Skin of body (tissue), 2 donors: ENCODE data around the gene SMIM1. TPM values are rescaled to one million over a fixed set of nuclear protein-coding genes. Genes with fewer than 3 reads are reported as not detected.

Experiments
- DNase-seq: peaks from one replicate; lab custom pipeline; 2025; lab: John Stamatoyannopoulos, UW
- total RNA-seq: library from RNA; depleted of rRNA; stranded (reverse); fragments of >200 nt; gene quantifications from one replicate; pipeline ENCODE4 v1.2.3, GENCODE V29; 2014

SMIM1 gene
- total RNA-seq, 1 donor from 2014 or later, result 2.5 TPM

DNA sequence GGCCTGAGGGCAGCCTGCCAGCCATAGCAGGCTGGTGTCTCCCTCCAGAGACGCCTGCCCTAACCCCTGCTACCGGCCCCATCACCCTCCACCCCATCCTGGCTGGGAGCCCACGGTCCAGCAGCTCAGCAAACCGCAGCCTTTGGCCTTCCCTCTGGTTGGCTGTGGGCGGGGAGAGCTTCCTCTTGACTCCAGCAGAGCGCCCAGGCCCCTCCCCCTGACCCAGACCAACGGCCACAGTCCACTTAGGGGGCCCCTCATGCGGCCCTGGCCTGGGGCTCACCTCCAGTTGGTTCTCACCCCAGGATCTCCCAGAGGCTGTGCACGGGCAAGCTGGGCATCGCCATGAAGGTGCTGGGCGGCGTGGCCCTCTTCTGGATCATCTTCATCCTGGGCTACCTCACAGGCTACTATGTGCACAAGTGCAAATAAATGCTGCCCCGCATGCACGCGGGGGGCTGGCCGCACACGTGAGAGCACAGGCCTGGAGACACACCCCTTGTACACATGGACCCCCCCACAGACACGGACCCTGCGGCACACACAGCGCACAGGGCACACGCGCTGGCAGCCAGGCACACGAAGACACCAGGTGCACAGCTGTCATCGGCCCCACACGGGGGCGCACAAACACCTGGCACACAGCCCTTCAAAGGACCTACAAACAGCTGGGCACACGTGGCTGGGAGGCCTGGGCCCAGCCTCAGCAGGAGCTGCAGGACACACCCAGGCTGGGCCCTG is 3.1 kb downstream of the SMIM1 start:
- DNase-seq, result no peak

GRCh38 chr1:3776231-3776961 is 3.8 kb downstream of the SMIM1 start:
- no peak for DNase-seq

DNA sequence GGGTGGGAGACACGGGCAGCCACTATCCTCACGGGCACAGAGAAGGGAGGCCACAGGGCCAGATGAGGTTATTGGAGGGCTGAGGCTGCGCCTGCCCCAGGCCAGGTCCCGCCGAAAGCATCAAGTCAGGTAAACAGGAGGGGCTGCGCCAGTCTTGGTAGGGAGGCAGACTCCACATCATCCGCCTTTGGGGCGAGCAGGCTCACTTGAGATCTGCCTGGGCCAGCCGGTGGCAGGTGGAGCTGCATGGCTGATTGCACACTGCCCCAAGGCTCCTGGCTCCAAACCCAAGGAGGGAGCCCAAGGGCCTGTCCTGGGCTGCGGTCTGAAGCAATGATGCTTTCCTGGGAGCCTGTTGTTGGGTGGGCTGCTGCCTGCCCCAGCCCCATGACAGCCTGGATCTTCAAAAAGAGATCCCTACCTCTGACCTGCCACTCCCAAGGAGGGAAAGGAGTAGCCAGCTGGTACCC is 4.6 kb downstream of the SMIM1 start:
- DNase-seq, result no peak

DNA sequence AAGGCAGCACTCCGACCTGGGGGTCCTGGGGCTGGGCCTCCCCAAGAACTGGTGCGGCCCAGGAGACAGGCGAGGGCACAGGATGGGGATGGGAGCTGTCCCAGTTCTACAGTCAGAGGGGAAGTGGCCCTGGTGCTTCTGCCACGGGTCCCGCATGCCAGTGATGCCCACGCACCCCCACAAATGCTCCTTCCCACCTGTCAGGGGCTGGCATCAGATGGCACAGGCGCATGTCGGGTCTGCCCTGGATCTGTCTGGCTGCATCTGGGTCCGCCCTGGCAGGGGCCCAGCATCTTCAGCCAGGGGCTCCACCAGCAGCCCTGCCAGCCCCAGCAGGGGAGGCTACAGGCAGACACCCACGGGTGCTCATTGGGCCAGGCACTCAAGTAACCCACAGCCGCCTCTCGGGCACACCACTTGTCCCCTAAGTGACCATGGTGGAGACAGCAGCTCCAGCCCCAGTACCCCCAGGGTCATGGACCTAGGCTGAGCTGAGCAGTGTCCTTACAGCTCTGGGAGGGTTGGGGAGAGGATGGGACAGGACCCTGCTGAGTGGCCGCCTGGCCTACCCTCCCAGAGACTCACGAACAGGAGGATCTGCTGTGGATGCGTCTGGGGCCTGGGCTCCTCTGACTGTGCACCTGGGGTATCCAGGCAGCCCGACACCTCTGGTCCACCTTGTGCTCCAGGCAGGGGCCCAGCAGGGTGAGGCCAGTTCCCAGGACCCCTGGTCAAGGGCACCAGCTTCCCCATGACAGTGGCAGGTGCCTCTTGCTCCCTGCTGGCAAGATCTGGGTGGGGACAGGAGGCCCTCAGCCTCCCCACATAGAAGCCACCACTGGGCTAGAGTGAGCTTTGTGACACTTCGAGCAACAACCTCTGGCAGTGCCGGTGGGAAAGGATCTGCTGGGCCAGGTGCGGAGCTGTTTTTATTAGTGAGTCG is 5.4 kb downstream of the SMIM1 start:
- no peak for DNase-seq

GRCh38 chr1:3778590-3779264 is 6.2 kb downstream of the SMIM1 start:
- no peak for DNase-seq

DNA sequence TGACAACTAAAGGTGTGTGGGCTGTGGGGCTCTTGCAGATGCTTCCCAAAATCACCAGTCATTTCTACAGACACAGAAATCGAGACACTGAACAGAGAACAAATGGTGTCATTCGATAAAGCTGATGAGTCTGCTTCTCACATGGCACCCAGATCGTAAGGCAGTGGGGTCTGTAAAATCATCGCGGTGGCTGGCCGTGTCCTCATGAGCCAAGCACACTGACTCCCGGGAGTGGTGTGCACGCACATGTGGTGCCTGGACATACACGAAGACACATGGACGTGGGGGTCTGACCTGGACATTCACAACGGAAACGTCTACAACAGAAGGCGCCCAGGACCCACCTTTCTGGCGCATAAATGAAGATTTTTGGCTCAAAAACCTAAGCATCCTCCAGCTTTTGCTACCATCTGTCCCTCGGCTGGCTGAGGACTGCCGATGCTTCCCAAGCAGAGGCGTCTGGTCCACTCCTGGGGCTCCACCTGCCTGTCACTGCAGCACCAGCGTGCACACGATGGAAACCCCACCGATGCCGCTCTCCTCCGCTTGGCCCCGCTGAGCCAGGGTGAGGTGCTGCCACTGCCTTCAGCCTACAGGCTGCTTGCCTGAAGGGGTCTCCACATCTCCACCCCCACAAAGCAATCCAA is 6.8 kb downstream of the SMIM1 start:
- no peak for DNase-seq

DNA sequence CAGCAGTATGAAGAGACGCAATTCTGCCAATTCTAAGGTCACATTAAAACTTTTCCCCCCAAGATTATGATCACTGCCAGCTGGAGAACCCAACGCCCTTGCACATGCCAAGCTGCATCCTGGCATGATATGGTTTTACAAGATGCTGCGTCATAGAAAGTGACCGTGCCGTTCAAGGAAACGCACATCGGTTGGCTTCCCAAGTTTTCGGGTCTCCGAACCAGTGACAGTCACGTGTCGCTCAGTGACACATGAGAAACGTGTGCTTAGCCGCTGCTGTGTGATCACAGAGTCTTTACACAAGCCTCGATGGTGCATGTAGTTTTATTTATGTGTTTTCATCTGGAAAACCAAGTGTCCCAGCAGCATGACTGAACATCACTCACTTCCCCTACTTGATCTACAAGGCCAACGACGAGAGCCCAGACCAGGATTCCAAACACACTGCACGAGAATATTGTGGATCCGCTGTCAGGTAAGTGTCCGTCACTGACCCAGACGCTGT is 7.4 kb downstream of the SMIM1 start:
- no peak for DNase-seq

- DNase-seq, result no peak
These were observed 8.4 kb downstream of the SMIM1 start for GRCh38 chr1:3780901-3781300.

- no peak for DNase-seq
These were observed 11.3 kb downstream of the SMIM1 start for GRCh38 chr1:3783651-3784474.

DNA sequence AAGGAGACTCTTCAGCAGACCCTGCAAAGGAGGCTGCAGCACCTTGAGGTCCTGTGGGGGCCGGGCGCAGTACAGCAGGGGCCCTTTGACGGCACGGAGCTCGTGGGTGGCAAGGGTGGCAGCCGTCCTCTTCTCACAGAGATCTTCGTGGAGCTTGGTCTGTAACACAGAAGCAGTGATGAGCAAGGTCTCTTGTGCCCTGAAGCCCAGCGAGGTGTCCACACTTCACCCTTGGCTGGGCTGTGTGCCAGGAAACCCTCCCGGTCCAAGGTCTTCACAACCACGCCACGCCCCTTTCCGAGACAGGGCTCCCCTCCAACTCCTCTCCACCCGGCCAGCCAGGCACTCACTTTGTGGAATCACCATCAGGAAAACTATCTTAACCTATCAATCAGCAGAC is 12.5 kb downstream of the SMIM1 start:
- DNase-seq, result no peak

DNA sequence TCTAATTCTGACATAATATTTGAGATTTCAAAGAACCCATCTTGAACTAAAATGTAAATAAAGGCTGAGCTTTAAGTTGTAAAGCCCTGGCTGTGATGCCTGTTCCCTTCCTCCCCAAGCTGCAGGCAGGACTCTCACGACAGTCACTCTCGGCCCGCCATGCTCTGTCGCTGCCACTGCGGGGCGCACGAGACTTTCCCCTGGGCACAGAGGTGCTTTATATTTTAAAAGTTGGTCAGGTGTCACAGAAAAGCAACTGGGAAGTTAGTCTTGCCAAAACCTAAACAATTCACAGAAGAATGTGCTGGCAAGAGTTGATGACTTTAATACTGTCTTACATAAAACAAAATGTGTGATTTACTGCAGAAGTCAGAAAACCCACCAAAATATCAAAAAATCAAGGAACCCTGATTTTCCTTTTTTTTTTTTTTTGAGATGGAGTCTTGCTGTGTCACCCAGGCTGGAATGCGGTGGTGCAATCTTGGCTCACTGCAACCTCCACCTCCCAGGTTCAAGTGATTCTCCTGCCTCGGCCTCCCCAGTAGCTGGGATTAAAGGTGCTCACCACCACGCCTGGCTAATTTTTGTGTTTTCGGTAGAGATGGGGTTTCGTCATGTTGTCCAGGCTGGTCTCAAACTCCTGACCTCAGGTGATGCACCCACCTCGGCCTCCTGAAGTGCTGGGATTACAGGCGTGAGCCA is 13.1 kb downstream of the SMIM1 start:
- no peak for DNase-seq

DNA sequence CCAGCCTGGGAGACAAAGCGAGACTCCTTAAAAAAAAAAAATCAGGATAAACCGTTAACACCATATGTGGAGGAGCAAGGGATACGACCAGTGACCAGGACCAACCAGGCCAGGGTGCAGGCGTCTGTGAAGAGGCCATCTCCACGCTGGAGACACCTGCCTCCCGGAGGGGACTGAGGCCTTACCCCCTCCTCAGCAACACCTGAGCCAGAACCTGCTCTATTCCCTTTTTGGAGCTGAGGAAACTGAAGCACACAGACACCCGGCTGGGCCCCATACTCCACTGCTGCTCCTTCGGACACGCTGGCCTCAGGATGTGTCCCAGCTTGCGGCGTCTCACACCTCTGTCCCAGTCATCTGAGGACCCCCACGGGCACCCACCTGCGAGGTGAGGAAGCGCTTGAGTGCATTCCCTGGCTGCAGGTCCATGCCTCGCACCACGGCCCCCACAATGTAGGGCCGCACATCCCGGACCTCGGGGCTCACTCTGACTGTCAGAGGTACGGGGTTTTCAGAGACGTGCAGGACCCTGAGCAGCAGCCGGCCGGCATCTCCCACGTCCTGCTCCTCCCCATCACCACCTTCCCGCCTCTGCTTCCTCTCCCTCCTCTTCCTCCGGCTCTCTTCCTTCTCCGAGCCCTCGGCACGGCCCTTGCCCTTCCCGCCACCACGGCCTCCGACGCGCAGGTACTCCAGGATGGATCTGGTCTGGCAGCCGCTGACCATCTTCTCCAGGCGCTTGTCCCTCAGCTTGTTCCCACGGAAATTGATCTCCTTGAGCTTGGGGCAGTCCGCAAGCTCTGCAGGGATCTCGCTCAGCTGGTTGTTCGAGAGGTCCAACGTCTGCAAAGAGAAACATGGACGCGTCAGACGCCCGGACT is 14.2 kb downstream of the SMIM1 start:
- no peak for DNase-seq

DNA sequence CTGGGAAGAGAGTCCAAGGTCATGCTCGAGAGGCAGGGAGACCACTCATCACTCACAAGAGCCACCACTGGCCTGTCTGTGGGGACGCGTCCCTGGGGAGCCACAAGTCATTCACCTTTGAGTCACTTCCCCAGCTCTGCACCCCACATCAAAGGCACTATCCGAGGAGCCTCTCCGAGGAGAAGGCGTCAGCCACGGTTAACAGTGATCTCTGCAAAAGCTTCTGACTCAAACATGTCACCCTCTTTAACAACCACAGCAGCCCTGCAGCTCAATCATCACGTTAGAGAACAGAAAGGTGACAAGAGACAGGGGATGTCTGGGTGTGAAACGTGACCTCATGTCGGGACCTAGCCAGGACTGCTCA is 14.8 kb downstream of the SMIM1 start:
- DNase-seq, result no peak

- no peak for DNase-seq
These were observed 15.4 kb downstream of the SMIM1 start for GRCh38 chr1:3787745-3788605.

DNA sequence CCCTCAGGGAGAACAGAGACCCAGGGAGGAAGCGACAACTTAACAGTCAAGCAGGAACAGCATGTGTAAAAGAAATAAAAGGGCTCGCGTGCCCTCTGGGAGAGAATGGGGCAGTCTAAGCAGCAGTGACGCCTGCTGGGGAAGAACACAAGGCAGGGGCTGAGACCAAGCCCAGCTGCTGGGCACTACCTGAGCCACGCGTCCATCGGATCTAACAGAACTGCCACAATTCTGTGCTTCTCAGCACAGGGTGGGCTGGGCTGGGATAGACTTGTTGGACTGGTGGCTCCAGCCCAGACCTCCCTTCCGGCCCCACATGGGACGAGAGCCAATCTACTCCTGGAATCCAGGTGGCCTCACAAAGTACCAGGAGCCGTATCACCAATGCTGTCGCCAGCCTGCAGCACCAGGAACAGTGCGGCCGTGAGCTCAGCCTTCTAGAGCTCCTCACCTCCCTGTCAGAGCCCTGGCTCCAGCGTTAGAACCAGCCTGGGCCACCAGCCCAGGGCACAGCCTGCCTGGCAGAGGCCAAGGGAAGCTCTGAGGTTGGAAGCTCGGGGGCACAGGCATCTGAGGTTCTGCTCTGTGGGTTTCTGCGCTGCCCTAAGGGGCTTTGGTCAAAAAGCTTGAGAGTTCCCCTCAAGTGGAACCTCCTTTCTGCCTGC is 16.3 kb downstream of the SMIM1 start:
- DNase-seq, result no peak
